IMR-90 (cell line): ENCODE results near the gene SMIM29. TPM values are rescaled to one million over a fixed set of nuclear protein-coding genes. Genes with fewer than 3 reads are reported as not detected.
"Not testable (repeated sequence)": the region's sequence is repeated elsewhere in the genome, so short reads cannot be mapped to it uniquely, and the experiment has no call there.

Experiments used
- ATAC-seq: fragments of 200-7000 bp; cut with Tn5 transposase; 2 replicates; pipeline ENCODE4 v1.9.1; 2020; ENCODE audit warnings: low read depth, mild to moderate bottlenecking, moderate library complexity
- BruUV-seq: library from RNA; stranded (reverse); fragments of 400-500 nt; replicated peaks from 2 replicates; lab custom pipeline; 2021; lab: Mats Ljungman, UMichigan
- CTCF ChIA-PET: fragments of 300-600 bp; formaldehyde crosslinking; extraction: SDS; loops from one replicate; lab custom pipeline; 2021; ENCODE audit warnings: antibody characterized with exemption; lab: Yijun Ruan, JAX
- POLR2A ChIA-PET: fragments of 300-600 bp; sonication (Branson Sonifier 250); formaldehyde crosslinking; loops from one replicate; lab custom pipeline; 2022; ENCODE audit warnings: antibody characterized with exemption; ENCODE audit not compliant: unreplicated experiment; lab: Charles Lee
- DNase-seq: peaks from one replicate; pipeline ENCODE4 v3.0.0; 2013
- H2AFZ ChIP-seq: replicated peaks from 2 replicates; pipeline ENCODE3; 2013; ENCODE audit warnings: low read length, mild to moderate bottlenecking; ENCODE audit not compliant: poor library complexity
- H2AK5ac ChIP-seq: 2 replicates; pipeline ENCODE4 v1.6.1; 2013; ENCODE audit warnings: low read depth, low read length, inconsistent platforms
- H2AK9ac ChIP-seq: replicated peaks from 2 replicates; pipeline ENCODE3; 2013; ENCODE audit warnings: mild to moderate bottlenecking, low read depth, low read length, moderate library complexity; ENCODE audit not compliant: poor library complexity
- H2BK120ac ChIP-seq: 2 replicates; pipeline ENCODE4 v1.6.1; 2013; ENCODE audit warnings: low read depth, low read length, inconsistent platforms
- H2BK15ac ChIP-seq: 3 replicates; pipeline ENCODE4 v1.6.1; 2013; ENCODE audit warnings: low read depth, low read length, inconsistent platforms
- H2BK20ac ChIP-seq: 2 replicates; pipeline ENCODE4 v1.6.1; 2013; ENCODE audit warnings: low read depth, mild to moderate bottlenecking, inconsistent platforms, low read length, moderate library complexity
- H2BK5ac ChIP-seq: 2 replicates; pipeline ENCODE4 v1.6.1; 2013; ENCODE audit warnings: mild to moderate bottlenecking, low read depth, low read length, inconsistent platforms; ENCODE audit not compliant: poor library complexity, severe bottlenecking
- H3K14ac ChIP-seq: replicated peaks from 2 replicates; pipeline ENCODE4 v1.6.1; 2013; ENCODE audit warnings: low read depth, low read length, inconsistent platforms
- H3K18ac ChIP-seq: 2 replicates; pipeline ENCODE4 v1.6.1; 2013; ENCODE audit warnings: low read depth, low read length, control low read depth
- H3K23ac ChIP-seq: 2 replicates; pipeline ENCODE4 v1.6.1; 2013; ENCODE audit warnings: low read depth, low read length, inconsistent platforms
- H3K27ac ChIP-seq: 2 replicates; pipeline ENCODE4 v1.5.1; 2013; ENCODE audit warnings: mild to moderate bottlenecking, control low read depth, low read length; ENCODE audit not compliant: insufficient read depth
- H3K27me3 ChIP-seq: 2 replicates; pipeline ENCODE4 v1.6.1; 2013; ENCODE audit warnings: low read length; ENCODE audit not compliant: control insufficient read depth, insufficient read depth
- H3K36me3 ChIP-seq: 2 replicates; pipeline ENCODE4 v1.6.1; 2013; ENCODE audit warnings: low read length, mixed read lengths; ENCODE audit not compliant: control insufficient read depth, insufficient read depth
- H3K4ac ChIP-seq: 2 replicates; pipeline ENCODE4 v1.6.1; 2013; ENCODE audit warnings: low read depth, low read length, inconsistent platforms
- H3K4me1 ChIP-seq: 2 replicates; pipeline ENCODE4 v1.6.1; 2013; ENCODE audit warnings: low read length, mixed read lengths; ENCODE audit not compliant: control insufficient read depth, insufficient read depth
- H3K4me2 ChIP-seq: 2 replicates; pipeline ENCODE4 v1.6.1; 2013; ENCODE audit warnings: low read depth, mild to moderate bottlenecking, control low read depth, low read length, moderate library complexity
- H3K4me3 ChIP-seq: 2 replicates; pipeline ENCODE4 v1.5.1; 2013; ENCODE audit warnings: low read depth, mild to moderate bottlenecking, control low read depth, low read length, moderate library complexity; ENCODE audit not compliant: insufficient read depth
- H3K56ac ChIP-seq: 2 replicates; pipeline ENCODE4 v1.6.1; 2013; ENCODE audit warnings: low read length, inconsistent platforms; ENCODE audit not compliant: insufficient read depth; ENCODE audit errors: extremely low read depth
- H3K79me1 ChIP-seq, 2 experiments: 2 replicates each; pipeline ENCODE4 v1.6.1; 2013; ENCODE audit warnings: low read length in 2 of 2, inconsistent platforms in 1 of 2, low read depth in 1 of 2
- H3K9ac ChIP-seq: 2 replicates; pipeline ENCODE4 v1.6.1; 2013; ENCODE audit warnings: low read depth, low read length, control low read depth
- H3K9me1 ChIP-seq: 2 replicates; pipeline ENCODE4 v1.6.1; 2013; ENCODE audit warnings: low read length, inconsistent platforms; ENCODE audit not compliant: insufficient read depth
- H3K9me3 ChIP-seq: 2 replicates; pipeline ENCODE4 v1.6.1; 2013; ENCODE audit warnings: low read length; ENCODE audit not compliant: control insufficient read depth, insufficient read depth
- H4K20me1 ChIP-seq: 2 replicates; pipeline ENCODE4 v1.6.1; 2013; ENCODE audit warnings: low read length, inconsistent platforms; ENCODE audit not compliant: insufficient read depth
- H4K5ac ChIP-seq: 2 replicates; pipeline ENCODE4 v1.6.1; 2013; ENCODE audit warnings: mild to moderate bottlenecking, low read depth, low read length, control low read depth
- H4K8ac ChIP-seq, 2 experiments: 2 replicates each; pipeline ENCODE4 v1.6.1; 2013; ENCODE audit warnings: low read depth in 2 of 2, low read length in 2 of 2, control low read depth in 1 of 2, inconsistent platforms in 1 of 2
- H4K91ac ChIP-seq: 2 replicates; pipeline ENCODE4 v1.6.1; 2013; ENCODE audit warnings: low read depth, low read length, inconsistent platforms; ENCODE audit not compliant: insufficient read depth
- WGBS, 2 experiments: methylation state at CpG; one replicate each; pipeline versions ENCODE4 v1.1.5 to v1.1.7; 2013; ENCODE audit warnings: missing lambda C conversion rate in 2 of 2; ENCODE audit not compliant: insufficient read length in 1 of 2; ENCODE audit errors: extremely low coverage in 2 of 2; 5-methylcytosine and 5-hydroxymethylcytosine counted together
- dilution Hi-C: fragments of 300-500 bp; cut with HindIII; formaldehyde crosslinking; loops from one replicate; pipeline ENCODE4 v1.14.3; 2018; ENCODE audit warnings: low sequenced_read_pairs; ENCODE audit not compliant: unreplicated experiment
- in situ Hi-C: fragments of 300-500 bp; cut with MboI; formaldehyde crosslinking; loops from 3 replicates; pipeline ENCODE4 v1.14.3; 2019; ENCODE audit warnings: low sequenced_read_pairs, inconsistent platforms, mixed read lengths
- intact Hi-C: fragments of 100-400 bp; cut with micrococcal nuclease; formaldehyde crosslinking; loops from 2 replicates; pipeline ENCODE4 v1.10.0; 2022
- polyA plus RNA-seq, 3 experiments: library from polyadenylated mRNA; depleted of rRNA; stranded (reverse); fragments of >200 nt; gene quantifications; 2 replicates each; pipeline ENCODE4 v1.2.3, GENCODE V29; 2012; ENCODE audit warnings: low replicate concordance in 1 of 3
- total RNA-seq: library from RNA; depleted of rRNA; stranded (reverse); fragments of >200 nt; gene quantifications from 2 replicates; pipeline ENCODE4 v1.2.3, GENCODE V29; 2012

Gene SMIM29
- total and polyA plus RNA-seq, 2 of the 4 experiments (the other 2 are of a cell fraction): 8.4 to 28.9 TPM

DNA sequence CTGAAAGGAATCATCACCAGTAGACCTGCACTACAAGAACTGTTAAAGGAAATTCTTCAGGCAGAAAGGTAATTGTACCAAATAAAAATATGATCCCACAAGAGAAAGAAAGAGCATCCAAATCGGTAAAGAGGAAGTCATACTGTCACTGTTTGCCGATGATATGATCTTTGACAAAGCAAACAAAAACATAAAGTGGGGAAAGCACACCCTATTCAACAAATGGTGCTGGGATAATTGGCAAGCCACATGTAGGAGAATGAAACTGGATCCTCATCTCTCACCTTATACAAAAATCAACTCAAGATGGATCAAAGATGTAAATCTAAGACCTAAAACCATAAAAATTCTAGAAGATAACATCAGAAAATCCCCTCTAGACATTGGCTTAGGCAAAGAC lies 3.6 kb upstream of the SMIM29 start:
- intact Hi-C loops, POLR2A ChIA-PET: not testable (repeated sequence)
- no CpG with 5 or more reads among the region's 2 CpGs for WGBS, 2 experiments

More for the DNA sequence above, 3.6 kb upstream of the SMIM29 start:
- H2AK5ac ChIP-seq, H4K5ac ChIP-seq, H2AFZ ChIP-seq, H2AK9ac ChIP-seq, H3K27me3 ChIP-seq, H3K4me2 ChIP-seq, dilution Hi-C loops, H2BK5ac ChIP-seq, H3K27ac ChIP-seq, H3K9ac ChIP-seq, H3K4ac ChIP-seq, H3K14ac ChIP-seq, H4K91ac ChIP-seq, H2BK15ac ChIP-seq, ATAC-seq, H3K4me1 ChIP-seq, in situ Hi-C loops, H3K56ac ChIP-seq, DNase-seq, H3K4me3 ChIP-seq, H3K9me1 ChIP-seq, H2BK20ac ChIP-seq, CTCF ChIA-PET, H2BK120ac ChIP-seq, H4K20me1 ChIP-seq, H3K36me3 ChIP-seq, H3K23ac ChIP-seq, H3K9me3 ChIP-seq, H4K8ac ChIP-seq, H3K18ac ChIP-seq: not testable (repeated sequence)
- BruUV-seq: TSS peak; percentile 23
- peaks cover 5 to 24% of the 10 kb centered on the region in 2 experiments; a peak in 3 of 4 replicates for H3K79me1 ChIP-seq
